GM21576 (cell line): Measurements from ENCODE around the gene STAC.
"Not testable (repeated sequence)": the region's sequence is repeated elsewhere in the genome, so short reads cannot be mapped to it uniquely, and the experiment has no call there.

Source experiments
- ATAC-seq: cut with Tn5 transposase; IDR thresholded peaks from one replicate; pipeline ENCODE4 v1.9.1; 2021; ENCODE audit warnings: mild to moderate bottlenecking, moderate library complexity; ENCODE audit not compliant: unreplicated experiment

Gene STAC

DNA sequence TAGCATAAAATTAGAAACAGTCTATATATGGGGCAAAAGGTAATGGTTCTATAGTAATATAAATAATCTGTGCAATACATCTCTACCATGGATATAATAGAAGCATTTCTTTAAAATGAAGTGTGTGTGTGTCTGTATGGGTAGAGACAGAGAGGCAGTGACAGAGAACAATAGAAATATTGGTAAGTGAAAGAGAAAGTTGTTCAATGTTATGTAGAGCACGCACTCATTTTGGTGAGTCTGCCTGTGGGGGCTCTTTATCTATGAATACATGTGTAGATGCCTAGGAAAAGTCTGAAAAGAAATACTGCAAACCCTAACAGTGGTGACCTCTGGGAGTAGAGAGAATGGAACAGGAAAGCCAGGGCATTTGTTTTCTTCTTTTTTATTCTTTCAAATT, 182.6 kb downstream of the STAC start:
- ATAC-seq, result no peak

DNA sequence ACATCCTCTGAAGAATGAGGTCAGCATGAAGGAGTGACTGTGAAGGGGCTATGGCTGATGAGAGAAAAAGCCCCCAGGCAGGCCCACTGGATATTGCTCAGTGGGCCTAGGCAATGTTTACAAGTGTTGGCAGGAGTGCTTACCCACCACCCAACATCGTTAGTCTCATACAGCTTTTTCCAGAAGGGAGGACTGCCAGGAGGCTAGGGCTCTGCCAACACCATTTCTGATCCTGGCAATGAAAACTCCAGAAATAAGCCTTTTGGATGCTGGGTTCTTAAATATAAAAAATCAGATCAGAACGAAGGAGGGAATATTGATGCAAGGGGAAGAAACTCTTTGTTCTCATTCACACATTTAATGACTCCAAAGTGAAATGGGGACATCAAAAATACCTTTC, 194.9 kb downstream of the STAC start:
- ATAC-seq, result no peak

DNA sequence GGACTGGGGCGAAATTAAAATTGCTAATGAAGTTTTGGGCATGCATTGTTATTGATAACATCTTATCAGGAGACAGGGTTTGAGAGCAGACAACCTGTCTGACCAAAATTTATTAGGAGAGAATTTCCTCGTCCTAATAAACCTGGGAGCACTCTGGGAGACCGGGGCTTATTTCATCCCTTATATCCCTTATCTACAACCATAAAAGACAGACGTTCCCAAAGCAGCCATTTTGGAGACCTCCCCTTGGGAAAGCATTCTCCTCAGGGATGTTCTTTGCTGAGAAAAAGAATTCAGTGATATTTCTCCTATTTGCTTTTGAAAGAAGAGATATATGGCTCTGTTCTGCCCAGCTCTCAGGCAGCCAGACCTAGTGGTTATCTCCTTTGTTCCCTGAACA, 198.1 kb downstream of the STAC start:
- ATAC-seq, result not testable (repeated sequence)

DNA sequence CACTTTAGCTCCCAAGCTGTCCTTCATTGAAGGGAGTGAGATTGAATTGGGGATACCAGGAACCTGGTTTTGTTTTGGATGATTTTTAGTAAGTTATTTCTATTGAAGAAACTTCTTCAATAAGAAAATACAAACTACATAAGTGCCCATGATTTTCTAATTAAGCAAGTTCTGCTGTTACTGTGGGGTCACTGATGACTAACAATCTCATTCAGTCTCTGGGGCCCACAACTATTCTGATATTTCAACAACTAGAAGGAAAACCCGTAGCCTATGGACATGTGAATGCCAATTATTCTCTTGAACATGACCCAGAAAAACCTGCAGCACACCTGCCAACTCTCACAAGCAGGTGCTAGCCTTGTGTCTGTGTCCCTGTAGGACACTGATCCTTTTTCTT, 199.4 kb downstream of the STAC start:
- ATAC-seq, result no peak

DNA sequence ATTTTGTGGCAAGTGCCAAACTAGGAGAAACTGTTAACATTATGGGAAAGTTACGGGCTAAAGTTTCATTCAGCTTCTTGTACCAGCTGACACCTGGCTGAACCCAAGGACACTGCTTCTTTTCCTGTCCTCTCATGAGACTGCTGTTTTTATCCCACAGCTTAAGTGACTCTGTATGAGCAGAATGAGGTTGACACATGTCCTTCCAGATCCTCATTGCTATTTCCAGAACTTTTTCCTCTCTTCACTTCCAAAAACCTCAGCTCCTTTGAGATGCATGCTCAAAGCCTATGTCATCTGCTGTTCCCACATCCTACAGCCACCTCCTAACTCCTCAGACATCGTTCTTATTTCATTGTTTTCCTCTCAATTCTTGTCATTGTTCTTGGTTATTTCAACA, 200.4 kb downstream of the STAC start:
- ATAC-seq, result no peak

DNA sequence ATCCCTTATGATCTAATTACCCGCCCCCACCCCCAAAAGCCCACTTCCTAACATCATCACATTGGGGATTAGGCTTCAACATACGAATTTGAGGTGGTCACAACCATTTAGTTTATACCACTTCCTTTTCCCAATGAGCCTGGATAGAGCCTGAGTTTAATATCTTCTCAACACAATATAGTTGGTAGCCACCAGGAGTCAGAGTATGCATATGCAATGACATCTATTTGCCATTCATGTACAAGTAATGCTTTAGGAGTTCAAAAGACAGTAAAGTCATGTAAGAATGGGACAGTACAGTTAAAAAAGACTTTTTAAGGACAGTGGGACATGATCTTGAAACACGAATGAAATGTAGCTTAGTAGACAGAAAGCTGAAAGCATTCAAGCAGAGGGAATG, 211.7 kb downstream of the STAC start:
- ATAC-seq, result no peak

DNA sequence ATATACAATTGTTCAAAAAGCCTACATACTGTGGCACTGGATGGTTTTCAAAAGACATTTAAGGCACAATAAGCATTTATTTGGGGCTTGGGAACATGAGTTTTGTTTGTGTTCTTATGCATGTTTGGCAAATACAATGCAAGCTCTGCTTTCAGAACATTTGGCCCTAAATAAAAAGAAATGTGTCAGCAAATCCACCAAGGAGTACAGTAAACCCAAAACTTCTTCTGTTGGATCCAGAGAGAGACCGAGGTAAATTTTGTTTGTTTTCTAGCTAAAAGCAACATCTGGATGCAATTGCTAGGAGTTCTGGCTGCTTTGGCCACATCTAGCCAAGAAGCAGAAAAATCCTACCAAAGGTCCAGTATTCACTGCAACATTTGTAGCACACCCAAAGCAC, 215.2 kb downstream of the STAC start:
- ATAC-seq, result no peak

DNA sequence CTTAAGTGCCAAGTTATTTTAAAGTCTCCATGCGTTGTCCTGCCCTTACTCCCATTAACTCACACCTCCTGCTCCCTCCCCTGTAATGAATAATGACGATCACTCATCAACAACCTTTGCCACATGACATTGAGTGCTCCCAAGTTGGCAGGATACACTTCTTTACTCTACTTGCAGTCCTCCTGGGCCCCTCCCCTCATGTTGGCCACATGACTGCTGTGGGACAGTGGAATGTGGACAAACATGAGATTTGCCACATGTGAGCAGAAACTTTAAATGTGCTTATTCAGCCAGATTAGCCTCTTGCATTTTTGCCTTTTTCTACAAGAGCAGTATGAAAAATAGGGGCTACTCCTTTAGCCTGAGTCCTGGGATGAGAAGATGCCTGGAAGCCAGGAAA, 216.1 kb downstream of the STAC start:
- ATAC-seq, result no peak

DNA sequence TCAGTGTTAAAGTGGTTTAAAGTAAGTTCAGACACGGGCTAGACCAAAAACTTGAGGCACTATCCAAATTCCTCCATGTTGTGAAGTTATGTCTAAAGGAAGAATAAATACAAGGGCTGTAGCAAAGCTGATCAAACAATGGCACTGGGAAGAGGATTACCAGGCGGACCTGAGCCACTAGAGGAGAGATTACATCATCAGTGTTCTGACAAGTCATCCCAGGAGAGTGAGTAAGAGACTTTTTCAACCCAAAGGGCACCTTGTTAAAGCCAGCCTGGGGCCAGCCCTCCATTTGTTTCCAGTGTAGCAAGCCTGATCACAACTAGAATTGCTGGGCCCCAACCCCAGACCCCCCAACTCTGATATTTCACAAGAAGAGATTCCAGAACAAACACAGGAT, 217.1 kb downstream of the STAC start:
- no peak for ATAC-seq
